Effector CD8-positive, alpha-beta T cell (primary cell): ENCODE results near the gene DRC1.

Experiments used
- DNase-seq: peaks from one replicate; lab custom pipeline; 2025; lab: John Stamatoyannopoulos, UW

The DRC1 gene

DNA sequence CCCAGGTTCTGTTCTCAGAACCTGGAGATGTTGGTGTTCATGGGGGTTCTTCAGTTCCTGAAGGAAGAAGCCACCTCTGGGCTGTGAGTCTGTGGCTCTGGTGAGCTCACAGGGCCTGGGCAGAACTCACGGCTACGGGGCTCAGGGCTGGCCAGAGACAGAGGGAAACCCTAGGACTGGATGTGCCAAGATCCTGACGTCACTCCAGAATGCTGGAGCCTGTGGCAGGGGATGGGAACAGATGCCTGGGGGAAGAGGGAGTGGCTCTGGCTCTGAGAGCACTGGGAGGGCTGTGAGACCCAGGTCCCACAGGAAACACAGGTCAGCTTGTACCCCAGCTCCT is 76.2 kb downstream of the DRC1 start, which contains the start of gene OTOF:
TSS of gene OTOF (minus strand) at position 214 of the 343 bp plus-strand sequence.
- DNase-seq: no peak

DNA sequence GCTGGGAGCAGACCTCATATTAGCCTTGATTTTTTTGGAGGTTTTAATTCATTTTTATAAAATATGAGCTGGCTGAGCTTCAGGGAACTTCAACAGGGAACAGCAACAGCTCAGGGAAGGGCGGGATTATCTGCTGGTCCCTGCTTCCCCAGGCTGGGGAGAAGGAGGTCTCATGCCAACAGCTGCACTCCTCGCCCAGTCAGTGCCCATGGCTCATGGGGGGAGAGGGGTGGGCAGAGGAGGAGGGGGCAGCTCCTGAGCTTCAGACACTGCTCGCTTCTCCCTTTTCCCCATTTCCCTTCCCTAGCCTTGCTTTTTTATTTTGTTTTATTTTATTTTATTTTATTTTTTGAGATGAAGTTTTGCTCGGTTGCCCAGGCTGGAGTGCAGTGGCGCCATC is 76.6 kb downstream of the DRC1 start:
- no peak for DNase-seq

GRCh38 chr2:26479131-26479788 is 77.5 kb downstream of the DRC1 start:
- no peak for DNase-seq

- DNase-seq: no peak
Measured at GRCh38 chr2:26479789-26480565, 78.3 kb downstream of the DRC1 start.

DNA sequence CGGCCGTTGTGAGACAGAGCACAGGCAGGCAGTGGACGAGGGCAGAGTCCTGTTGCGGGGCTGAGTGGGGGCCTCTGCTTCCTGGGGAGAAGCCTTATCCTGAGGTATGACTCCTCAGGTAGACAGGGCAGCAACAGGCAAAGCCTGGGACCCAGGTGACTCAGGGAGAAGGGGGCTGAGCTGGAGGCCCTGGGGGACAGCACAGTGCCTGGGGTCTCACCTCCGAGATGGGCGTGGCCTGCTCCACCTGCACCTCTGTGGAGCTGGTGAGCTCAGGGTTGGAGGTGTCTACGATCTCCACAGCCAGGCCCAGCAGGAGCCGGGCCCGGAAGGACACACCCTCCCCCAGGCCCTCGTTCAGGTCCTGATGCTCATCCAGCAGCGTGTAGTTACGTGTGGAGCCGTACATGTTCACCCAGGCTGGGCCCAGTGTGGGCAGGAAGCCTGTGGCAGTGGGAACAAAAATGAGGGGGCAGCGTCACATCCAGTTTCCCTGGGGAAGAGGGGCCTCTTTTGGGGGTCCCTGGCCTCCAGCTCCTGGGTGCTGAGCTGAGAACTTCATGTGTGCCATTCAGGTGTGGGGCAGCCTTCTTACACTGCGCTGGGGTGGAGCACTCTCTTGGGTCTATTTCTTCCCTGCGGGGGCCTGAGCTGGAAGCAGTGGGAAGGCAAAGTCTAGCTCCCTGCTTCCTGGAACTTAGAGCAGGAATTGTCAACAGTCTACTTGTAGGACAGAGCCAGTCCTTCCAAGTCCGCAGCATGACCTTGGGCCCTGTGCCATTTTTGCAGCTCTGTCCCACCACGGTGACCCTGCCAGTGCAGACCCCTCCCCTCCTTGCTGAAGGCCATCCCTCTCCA is 79.1 kb downstream of the DRC1 start:
- no peak for DNase-seq

- DNase-seq: no peak
Measured at GRCh38 chr2:26481706-26482105, 80.0 kb downstream of the DRC1 start.

GRCh38 chr2:26482211-26483026 is 80.7 kb downstream of the DRC1 start:
- no peak for DNase-seq

DNA sequence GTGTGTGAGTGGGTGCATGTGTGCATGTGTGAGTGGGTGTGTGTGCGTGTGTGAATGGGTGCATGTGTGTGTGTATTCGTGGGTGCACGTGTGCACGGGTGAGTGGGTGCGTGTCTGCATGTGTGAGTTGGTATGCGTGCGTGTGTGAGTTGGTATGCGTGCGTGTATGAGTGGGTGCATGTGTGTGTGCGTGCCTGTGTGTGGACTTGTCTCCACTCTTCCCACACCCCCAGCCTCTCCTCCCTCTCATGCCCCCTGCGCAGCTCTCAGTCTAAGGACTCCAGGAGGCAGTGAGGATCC is 81.3 kb downstream of the DRC1 start:
- DNase-seq: no peak

GRCh38 chr2:26483516-26483915 is 81.8 kb downstream of the DRC1 start:
- DNase-seq: no peak

DNA sequence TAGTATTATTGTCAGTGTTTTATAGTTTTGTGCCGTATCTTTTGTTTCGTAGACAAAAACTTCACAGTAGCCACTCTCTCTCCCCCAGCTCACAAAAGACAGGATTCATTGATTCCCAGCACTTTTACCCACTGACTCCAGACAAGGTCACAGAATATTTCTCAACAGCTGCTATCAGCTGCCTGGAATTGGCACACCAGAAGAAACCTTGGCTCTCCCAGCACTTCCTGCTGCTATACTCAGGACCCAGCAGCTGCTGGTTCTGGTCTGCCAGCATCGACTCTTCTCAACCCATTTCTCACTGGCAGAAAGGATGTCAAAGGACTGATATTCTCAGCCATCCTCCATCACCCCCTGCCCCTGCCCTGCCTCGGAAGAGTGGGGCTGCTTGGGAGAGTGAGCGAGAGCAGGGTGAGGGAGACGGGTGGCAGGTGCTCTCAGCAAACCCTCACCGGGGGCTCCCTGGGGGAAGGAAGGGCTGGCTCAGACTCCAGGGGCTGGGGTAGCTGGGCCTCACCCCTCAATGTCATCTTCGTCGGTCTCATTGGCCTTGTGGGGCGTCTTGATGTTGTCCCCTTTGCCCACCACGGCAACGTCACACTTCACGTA is 82.3 kb downstream of the DRC1 start:
- DNase-seq: no peak

- DNase-seq: no peak
Measured at GRCh38 chr2:26484579-26484978, 82.9 kb downstream of the DRC1 start.

- DNase-seq: no peak
Measured at GRCh38 chr2:26485099-26485498, 83.4 kb downstream of the DRC1 start.

DNA sequence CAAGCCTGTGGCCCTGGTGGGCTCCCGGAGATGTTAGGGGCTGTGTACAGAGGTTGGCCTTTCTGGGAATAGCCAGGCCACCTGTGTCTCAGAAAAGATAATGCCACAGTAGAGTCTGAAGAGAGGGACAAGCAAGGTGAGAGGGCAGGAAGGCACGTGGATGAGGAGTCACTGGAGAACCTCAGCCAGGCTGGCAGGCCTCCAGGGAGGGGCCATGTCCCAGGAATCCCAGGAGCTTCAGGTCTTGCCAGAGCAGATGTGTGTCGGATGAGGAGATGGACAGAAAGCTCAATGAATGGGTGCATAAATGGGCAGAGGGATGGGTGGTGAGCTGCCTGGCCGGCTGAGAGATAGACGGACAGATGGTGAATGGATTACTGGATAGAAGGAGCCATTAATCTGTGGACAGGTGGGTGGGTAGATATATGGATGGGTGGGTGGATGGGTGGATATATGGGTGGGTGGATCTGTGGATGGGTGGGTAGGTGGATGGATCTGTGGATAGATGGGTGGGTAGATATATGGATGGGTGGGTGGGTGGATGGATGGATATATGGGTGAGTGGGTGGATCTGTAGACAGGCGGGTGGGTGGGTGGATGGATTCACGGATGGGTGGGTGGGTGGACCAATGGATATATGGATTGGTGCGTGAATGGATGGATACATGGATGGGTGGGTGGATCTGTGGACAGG is 84.2 kb downstream of the DRC1 start:
- no peak for DNase-seq

- DNase-seq: no peak
Measured at GRCh38 chr2:26486789-26487188, 85.1 kb downstream of the DRC1 start.

- no peak for DNase-seq
Measured at GRCh38 chr2:26487192-26487591, 85.5 kb downstream of the DRC1 start.

- no peak for DNase-seq
Measured at GRCh38 chr2:26488463-26489212, 86.9 kb downstream of the DRC1 start.

GRCh38 chr2:26489213-26489850 is 87.6 kb downstream of the DRC1 start:
- no peak for DNase-seq

GRCh38 chr2:26491563-26492167 is 89.9 kb downstream of the DRC1 start:
- DNase-seq: no peak
